Ovary (tissue), 9 donors: ENCODE data around the gene WTAP. TPM values are rescaled to one million over a fixed set of nuclear protein-coding genes. Genes with fewer than 3 reads are reported as not detected.

Experiments
- DNase-seq, 5 donors: peaks; one replicate each; pipeline ENCODE4 v3.0.0-alpha.2; 2019 to 2020
- H3K27ac ChIP-seq, 2 donors: fragments of 200-600 bp; one replicate each; pipeline versions ENCODE4 v1.5.1 to v1.8.0; 2019 to 2022
- H3K27me3 ChIP-seq: fragments of 200-600 bp; one replicate; pipeline ENCODE4 v1.8.0; 2022
- H3K36me3 ChIP-seq: fragments of 200-600 bp; sonication (generic); one replicate; pipeline ENCODE4 v1.5.1; 2019
- H3K4me1 ChIP-seq: one replicate; pipeline ENCODE4 v1.8.1; 2013; ENCODE audit warnings: mild to moderate bottlenecking, moderate library complexity; ENCODE audit not compliant: insufficient read depth
- H3K4me3 ChIP-seq: fragments of 200-600 bp; sonication (generic); one replicate; pipeline ENCODE4 v1.5.1; 2017
- H3K9me3 ChIP-seq, 2 donors: fragments of 200-600 bp in 1 of 2; sonication (generic) in 1 of 2; one replicate each; pipeline versions ENCODE4 v1.5.1 to v1.8.1; 2013 to 2019; ENCODE audit warnings: mild to moderate bottlenecking in 1 of 2, moderate library complexity in 1 of 2
- EP300 ChIP-seq: sonication (generic); formaldehyde crosslinking; IDR thresholded peaks from one replicate; pipeline ENCODE4 v1.6.1; 2017; ENCODE audit warnings: antibody characterized with exemption
- POLR2A ChIP-seq: fragments of 450-650 bp; IDR thresholded peaks from one replicate; pipeline ENCODE4 v1.6.1; 2017; ENCODE audit warnings: antibody characterized with exemption, mild to moderate bottlenecking, moderate library complexity
- WGBS, 3 donors: extraction: QIAGEN DNeasy Blood & Tissue Kit in 1 of 3; methylation state at CpG; one replicate each; pipeline versions ENCODE4 v1.1.5 to v1.1.7; 2013 to 2017; 5-methylcytosine and 5-hydroxymethylcytosine counted together
- intact Hi-C, 4 donors: fragments of 100-400 bp; cut with DNase I; formaldehyde crosslinking; loops; one replicate each; pipeline versions ENCODE4 v1.11.0 to v1.15.1; 2022 to 2023
- polyA plus RNA-seq, 2 donors: library from polyadenylated mRNA; stranded (reverse); fragments of 200-250 nt in 1 of 2; fragments of 350-450 nt in 1 of 2; fragmentation: Illumina TruSeq in 1 of 2; extraction: RNeasy Lipid Tissue Mini Kit (QIAGEN cat#74804) in 1 of 2; gene quantifications; one replicate each; pipeline ENCODE4 v1.2.3, GENCODE V29; 2013 to 2014
- total RNA-seq, 7 donors: library from RNA; depleted of rRNA in 2 of 7; stranded (reverse); fragments of >200 nt in 2 of 7; fragmentation: NEBNext Ultra II Directional in 3 of 7; extraction: Animal tissue kit (Norgen Biotek cat#: 25700) in 3 of 7; gene quantifications; one replicate each; pipeline versions ENCODE4 v1.1.0 to v1.2.4, GENCODE V29; 2016 to 2023
- TF ChIP-seq, protein P1 (sequence below), 3 donors: fragments of 450-650 bp in 2 of 3; fragments of 200-600 bp in 1 of 3; IDR thresholded peaks; one replicate each; pipeline versions ENCODE4 v1.5.1 to v1.8.0; 2016 to 2022; ENCODE audit warnings: antibody characterized with exemption in 3 of 3, mild to moderate bottlenecking in 1 of 3
- donor health status: DM: no; HTN: no; CAD: no; lungs with moderate emphysema.
- donor health status: DM: no; HTN: no; CAD: no.
- donor health status: Bipolar disorder and iron deficiency.
- donor health status: DM: yes; HTN: yes; CAD: no.
- donor health status: DM: no; HTN: no; CAD: no.
- donor health status: DM: yes; HTN: yes; CAD: no.

WTAP gene
- total and polyA plus RNA-seq, 9 donors = 65.3 to 117 (median 95.4) TPM

DNA sequence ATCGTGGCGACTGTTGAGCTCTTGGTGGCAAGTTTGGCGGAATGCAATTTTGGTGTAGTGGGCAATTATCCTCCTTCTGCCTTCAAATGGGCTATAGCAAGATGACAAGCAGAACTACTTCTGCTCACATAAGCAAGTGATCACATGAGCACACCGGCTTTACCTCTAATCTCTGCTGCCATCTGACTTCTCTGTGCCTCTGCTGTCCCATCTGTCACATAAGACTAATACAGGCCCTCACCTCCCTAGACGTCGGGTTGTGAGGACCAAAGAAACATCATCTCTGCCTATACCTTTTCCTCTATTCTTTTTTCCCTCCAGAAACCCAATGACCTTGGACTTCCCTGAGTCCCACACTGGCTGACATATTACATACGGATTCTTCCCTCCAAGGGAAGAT, 13.3 kb upstream of the WTAP start:
- H3K27ac ChIP-seq = no peak overlapping the region
- H3K4me1 ChIP-seq = peaks cover 4% of the 10 kb centered on the region
- DNase-seq = no peak
- H3K36me3 ChIP-seq = no peaks in the 10 kb centered on the region
- TF ChIP-seq POLR2A (no peak), EP300 (no peak)
- TF ChIP-seq, protein P1, sequence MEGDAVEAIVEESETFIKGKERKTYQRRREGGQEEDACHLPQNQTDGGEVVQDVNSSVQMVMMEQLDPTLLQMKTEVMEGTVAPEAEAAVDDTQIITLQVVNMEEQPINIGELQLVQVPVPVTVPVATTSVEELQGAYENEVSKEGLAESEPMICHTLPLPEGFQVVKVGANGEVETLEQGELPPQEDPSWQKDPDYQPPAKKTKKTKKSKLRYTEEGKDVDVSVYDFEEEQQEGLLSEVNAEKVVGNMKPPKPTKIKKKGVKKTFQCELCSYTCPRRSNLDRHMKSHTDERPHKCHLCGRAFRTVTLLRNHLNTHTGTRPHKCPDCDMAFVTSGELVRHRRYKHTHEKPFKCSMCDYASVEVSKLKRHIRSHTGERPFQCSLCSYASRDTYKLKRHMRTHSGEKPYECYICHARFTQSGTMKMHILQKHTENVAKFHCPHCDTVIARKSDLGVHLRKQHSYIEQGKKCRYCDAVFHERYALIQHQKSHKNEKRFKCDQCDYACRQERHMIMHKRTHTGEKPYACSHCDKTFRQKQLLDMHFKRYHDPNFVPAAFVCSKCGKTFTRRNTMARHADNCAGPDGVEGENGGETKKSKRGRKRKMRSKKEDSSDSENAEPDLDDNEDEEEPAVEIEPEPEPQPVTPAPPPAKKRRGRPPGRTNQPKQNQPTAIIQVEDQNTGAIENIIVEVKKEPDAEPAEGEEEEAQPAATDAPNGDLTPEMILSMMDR (IDR thresholded peaks at IDR 0.05) = no peak
- H3K4me3 ChIP-seq = no peak overlapping the region
- H3K27me3 ChIP-seq = no peaks in the 10 kb centered on the region
- H3K9me3 ChIP-seq = no peaks in the 10 kb centered on the region
- intact Hi-C loops = no loop called here
- 72 to 85% (median 76%) methylated on average over 7 of the region's 7 CpGs for WGBS, 3 donors

DNA sequence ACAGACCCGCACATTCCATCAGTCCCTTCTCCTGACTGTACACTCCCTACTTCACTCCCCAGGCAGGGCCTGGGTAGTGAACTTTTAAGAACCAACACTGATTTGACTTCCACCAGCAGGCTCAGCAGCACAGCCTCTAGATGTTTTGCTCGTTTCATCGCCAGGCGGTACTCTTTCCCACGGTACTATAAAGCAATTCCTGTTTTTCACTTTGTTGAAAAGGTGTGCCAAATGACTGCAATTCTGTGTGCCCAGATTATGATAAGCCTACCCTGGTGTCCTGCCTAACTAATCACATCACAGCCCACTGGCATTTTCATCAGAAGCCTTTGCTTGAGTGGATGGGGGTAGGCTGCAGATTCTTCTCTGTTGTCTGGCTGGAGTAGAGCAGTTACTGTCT, 12.9 kb upstream of the WTAP start:
- H3K27ac ChIP-seq = no peak overlapping the region
- H3K9me3 ChIP-seq = no peaks in the 10 kb centered on the region
- no peak overlapping the region for H3K4me3 ChIP-seq
- TF ChIP-seq, protein P1 (IDR thresholded peaks at IDR 0.05) = no peak
- TF ChIP-seq EP300 = no peak
- WGBS, 3 donors = 65 to 73% (median 68%) methylated on average over 5 of the region's 5 CpGs
- H3K4me1 ChIP-seq = peaks cover 4% of the 10 kb centered on the region
- no peak for DNase-seq
- H3K36me3 ChIP-seq = no peaks in the 10 kb centered on the region
- no peaks in the 10 kb centered on the region for H3K27me3 ChIP-seq
- intact Hi-C loops = no loop called here

DNA sequence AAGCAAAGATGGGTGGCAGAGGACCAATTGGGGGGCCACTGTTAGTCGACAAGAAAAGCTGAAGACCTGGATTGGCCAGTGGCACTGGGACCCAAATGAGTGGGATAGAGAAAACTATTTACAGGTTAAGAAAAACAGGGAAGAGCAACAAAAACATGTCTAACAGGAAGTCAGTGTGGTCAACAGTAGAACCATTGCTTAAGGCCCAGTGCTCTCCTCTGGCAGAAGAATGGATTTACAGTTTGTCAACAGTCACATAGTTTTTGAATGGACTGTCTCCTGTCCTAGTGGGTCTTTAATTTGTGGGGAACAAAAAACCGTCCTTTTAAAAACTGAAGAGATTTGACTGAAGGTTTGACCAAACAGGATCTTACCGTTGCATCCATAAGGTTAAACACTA, 12.1 kb upstream of the WTAP start:
- Histone ChIP-seq H3K4me1 (peaks cover 4% of the 10 kb centered on the region), H3K9me3 (no peaks in the 10 kb centered on the region), H3K27ac (no peak overlapping the region), H3K27me3 (no peaks in the 10 kb centered on the region), H3K36me3 (no peaks in the 10 kb centered on the region), H3K4me3 (no peak overlapping the region)
- no peak for DNase-seq
- 75 to 91% (median 79%) methylated on average over 3 of the region's 3 CpGs for WGBS, 3 donors
- intact Hi-C loops = no loop called here
- TF ChIP-seq, protein P1 (IDR thresholded peaks at IDR 0.05) = no peak
- TF ChIP-seq EP300 (no peak), POLR2A (no peak)

DNA sequence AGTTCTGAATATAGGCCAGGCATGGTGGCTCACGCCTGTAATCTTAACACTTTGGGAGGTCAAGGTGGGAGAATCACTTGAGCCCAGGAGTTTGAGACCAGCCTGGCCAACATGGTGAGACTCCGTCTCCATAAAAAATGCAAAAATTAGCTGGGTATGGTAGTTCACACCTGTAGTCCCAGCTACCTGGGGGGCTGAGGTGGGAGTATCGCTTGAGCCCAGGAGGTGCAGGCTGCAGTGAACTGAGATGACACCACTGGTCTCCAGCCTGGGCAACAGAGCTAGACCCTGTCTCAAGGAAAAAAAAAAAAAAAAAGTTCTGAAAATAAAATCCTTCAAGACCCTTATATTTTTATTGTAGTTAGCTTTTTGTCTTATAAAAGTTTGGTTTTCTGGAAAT, 11.7 kb upstream of the WTAP start:
- Histone ChIP-seq H3K9me3 (no peaks in the 10 kb centered on the region), H3K27ac (no peak overlapping the region), H3K4me1 (peaks cover 4% of the 10 kb centered on the region), H3K36me3 (no peaks in the 10 kb centered on the region), H3K4me3 (no peak overlapping the region), H3K27me3 (no peaks in the 10 kb centered on the region)
- no peak for DNase-seq
- TF ChIP-seq, protein P1 (IDR thresholded peaks at IDR 0.05) = no peak
- no peak for TF ChIP-seq EP300
- TF ChIP-seq POLR2A = no peak
- WGBS, 3 donors = 94 to 98% (median 97%) methylated on average over 3 of the region's 3 CpGs
- intact Hi-C loops = no loop called here
